GM21390 (cell line): ENCODE results near the gene LYRM9.
A peak's percentile ranks its signal among the peaks of the same experiment; 100 is the strongest.
"Not testable (repeated sequence)": the region's sequence is repeated elsewhere in the genome, so short reads cannot be mapped to it uniquely, and the experiment has no call there.

Experiments
- ATAC-seq: cut with Tn5 transposase; IDR thresholded peaks from one replicate; pipeline ENCODE4 v1.9.1; 2021; ENCODE audit not compliant: unreplicated experiment

LYRM9 gene

DNA sequence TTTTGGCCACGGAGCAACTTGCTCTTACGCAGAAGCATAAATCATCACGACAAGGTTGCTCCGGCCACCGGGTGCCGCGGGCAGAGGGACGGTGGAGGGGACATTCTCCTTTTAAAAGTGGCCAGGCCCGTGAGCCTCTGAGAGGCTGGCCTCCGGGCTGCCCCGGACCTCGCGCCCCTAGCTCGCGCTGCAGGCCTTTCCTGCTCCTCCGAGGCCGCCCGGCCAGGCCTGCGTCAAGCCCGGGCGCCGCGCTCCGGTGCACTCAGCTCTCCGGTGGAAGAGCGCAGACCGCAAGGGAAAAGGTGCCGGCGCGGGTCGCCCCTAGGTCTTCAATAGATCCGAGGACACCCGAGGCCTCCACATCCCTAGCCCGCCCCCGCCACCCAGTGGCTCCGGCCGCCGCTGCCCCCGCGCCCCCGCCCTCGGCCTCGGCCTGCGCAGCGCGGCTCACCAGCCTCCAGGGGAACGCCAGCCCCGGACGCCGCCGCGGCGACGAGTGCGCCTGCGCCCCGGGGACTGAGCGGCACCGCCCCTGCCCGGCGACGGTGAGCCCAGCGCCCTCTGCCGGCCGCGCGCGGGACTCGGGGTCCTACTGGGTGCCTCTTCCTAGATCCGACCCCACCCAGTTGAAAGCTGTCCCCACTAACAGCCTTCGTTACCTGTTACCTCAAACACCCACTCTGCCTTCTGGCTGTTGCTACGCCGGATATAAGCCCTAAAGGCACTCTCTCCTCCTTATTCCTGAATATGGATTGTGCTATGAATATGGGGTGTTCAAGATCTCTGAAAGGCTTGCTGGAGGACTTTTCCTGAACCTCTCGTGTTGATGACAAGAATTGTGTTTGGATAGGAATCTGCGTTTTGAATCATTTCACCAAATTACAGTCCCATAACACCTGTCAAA is at the start of gene LYRM9:
TSS of gene LYRM9 (minus strand) at position 500 of the 904 bp plus-strand sequence. CDS start 10,671 bp downstream, outside the sequence.
- peak; percentile 79 for ATAC-seq

DNA sequence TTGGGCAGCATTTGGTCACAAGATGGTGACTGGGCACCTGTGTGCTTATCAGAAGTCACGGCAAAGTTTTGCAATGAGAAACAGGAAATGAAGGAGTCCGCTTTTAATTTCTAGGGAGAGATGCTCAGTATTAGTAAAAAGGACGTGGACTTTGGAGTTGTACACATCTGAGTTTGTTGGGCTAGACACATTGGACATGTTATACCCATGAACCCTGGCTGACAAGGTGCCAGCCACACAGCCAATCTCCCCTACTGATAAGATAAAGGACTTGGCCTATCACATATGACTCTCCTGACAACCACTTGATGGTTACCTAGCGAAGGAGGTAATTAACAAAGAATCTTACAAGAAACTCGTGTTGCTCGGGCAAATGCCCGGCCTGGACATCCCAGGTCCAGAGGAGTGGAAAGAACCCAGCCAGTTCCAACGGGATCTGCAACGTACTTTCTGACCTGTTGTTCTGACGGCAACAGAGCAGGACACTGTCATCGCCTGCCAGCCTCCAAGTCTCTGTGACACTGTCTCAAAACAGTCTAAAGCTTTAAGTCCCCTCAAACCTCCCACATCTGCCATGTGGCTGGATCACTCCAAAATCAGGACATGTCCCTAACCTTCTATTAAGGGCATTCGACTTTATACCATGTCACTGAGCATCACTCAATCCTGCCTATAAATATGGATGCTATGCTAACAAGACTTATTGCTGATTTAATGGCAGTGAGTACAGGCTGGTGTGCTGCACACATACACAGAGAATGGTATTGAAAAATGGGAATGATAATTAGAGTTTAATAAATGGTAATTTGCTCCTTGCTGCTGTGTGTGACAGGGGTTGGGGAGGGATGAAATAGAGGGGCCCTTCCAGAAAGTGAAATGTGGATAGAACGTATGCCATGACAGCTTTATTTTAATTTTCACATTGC is 47.6 kb upstream of the LYRM9 start:
- ATAC-seq = no peak

DNA sequence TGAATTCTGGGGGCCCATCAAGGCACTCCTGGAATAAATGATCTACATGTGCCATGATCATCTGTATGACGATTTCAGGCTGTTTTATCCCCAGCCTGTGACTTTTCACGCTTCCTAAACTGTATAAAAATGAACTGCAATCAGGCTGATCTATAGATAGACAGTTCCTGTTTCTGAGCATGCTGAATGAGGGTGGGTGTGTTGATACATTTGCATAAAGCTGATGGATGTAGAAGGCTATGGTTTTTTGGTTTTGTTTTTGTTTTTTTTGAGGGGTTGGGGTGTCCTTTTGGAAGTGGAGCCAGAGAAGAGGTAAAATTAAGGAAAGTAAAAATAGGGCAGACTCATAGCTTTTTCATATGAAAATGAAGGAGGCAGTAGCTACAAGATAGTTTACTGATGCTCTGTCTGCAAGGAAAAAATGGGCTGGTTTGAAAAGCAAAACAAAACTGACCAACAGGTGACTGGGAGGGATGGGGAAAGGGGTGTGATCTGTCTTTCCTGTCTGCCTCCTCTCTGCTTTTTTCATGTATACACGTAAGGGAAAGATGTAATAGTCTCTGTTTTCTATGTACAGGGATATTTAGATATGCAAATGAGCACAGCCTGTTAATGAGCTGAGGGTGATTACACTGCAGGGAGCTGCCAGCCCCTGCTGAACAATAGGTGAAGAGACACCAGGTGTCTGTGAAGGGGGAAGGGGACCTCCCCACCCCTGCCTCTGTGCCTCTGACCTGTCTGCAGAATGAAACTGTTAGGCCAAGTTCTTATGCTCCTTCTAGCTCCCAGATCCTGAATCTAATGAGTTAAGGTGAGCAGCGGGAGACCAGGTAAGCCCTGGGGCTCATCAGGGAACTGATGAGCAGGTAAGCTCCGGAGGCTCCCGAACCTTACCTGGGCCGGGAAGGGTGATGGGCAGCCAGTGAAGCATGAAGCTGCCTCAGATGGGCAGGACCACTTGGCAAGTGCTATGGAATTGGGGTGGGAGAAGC is 46.6 kb upstream of the LYRM9 start:
- ATAC-seq = peak; percentile 71

DNA sequence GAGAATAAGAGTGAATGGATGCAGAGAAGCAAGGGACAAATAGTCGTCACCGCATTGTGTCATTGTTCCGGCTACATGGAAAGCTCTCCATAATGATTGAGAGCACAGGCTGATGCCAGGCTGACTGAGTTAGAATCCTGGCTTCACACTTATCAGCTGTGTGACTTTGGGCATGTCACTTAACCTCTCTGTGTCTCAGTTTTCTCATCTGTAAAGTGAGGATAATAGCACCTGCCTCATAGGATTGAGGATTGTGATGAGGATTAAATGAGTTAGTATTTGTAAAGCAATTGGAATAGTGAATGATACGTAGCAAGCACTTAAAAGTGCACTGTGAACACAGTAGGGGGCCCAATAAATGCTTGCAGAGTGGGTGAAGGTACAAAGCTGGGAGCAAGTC is 45.7 kb upstream of the LYRM9 start:
- ATAC-seq = no peak

DNA sequence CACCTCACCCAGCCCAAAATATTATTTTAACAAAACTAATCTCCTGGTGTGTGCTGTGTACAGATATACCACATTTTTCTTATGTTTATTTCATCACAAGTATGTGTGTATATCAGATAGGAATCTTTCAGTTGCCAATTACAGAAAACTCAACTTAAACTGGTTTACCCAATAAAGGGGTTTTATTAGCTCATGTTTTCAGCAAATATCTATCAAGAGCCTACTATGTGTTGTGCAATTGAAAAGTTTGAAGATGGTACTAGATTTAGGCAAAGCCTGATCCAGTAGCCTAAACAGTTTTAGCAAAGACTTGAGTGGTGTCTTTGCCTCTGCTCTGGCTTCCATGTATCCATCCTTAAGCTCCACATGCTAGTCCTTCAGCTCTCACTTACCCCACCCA is 45.1 kb upstream of the LYRM9 start:
- ATAC-seq = no peak

DNA sequence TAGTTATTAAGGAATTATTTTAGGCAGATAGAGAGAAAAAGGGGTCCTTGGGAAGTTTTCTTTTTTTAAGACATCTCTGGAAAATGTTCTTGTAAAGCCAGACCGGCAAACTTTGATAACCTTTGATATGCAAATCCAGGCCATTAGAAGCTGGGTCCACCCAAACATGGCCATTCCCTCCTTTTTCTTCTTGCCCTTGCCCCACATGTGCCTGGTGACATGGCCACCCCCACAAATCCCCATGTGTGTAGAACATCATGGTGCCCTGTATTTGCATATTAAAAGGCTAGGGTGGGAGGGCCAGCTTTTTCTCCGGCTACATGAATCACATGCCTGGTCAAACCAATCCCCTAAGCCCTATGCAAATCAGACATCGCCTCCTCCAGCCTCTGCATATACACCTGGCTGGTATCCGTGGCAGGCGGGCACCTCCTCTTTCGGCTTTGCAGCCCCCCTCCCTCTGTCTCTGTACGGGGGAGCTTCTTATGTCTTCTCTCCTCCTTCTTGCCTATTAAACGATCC is 43.9 kb upstream of the LYRM9 start:
- no peak for ATAC-seq

DNA sequence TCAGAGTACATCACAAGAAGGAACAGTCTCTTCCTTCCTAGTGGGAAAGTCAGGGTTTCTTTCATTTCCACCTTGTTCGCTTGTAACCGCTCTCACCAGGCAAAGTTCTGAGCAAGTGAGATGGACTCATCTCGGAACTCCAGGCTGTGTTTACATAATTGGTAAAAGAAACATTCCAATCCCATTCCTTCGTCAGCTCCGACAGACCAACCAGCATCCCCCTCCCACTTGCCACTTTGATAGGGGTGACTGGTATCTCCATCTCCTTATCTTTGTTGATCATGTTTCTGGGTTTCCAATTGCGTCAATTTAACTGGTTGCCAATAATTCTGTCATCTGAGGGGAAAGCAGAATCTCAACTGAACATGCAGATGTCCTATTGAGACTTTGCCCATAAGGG is 36.8 kb upstream of the LYRM9 start:
- no peak for ATAC-seq

DNA sequence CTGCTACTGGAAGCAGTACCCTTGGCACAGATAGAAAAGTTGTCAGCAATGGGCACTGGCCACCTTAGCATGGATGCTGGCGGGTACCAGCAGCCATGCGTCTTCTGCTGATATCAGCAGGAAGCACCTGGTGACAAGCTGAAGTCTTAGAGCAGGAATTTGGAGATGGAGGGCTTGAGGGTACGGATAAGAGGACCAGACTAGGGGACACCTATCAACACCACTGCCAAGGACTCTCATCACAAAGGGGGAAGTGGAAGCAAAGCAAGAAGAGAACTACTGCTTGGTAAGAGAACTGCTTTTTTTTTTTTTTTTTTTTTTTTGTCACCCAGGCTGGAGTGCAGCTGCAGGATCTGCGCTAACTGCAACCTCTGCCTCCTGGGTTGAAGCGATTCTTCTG is 35.4 kb upstream of the LYRM9 start:
- no peak for ATAC-seq

DNA sequence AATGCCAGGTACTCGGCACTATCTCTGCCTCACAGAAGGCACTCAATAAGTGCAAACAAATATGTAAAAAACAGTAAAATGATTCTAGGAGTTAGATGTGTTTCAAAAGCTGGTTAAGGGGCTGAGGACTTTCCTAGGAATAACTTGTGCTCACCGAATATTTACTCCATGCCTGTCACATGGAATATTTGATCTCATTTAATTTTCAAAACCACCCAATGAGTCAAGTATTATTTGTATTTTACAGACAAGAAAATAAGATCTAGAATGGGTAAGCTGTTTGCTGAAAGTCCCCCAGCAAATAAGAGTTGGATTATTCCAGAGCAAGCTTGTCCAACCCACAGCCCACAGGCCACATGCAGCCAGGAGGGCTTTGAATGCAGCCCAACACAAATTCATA is 34.6 kb upstream of the LYRM9 start:
- ATAC-seq = no peak

DNA sequence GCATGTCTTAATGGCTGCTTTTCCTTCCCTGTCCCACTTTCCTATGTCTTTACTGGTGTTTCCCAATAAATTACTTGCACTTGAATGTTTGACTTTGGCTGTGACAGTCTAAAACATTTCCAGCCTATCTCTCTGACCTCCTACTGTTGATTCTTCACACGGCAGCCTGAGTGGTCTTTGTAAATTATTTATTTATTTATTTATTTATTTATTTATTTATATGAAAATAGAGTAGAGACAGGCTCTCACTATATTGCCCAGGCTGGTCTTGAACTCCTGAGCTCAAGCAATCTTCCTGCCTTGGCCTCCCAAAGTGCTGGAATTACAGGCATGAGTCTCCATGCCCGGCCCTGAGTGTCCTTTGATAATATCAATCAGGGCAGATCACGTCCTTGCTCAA is 28.4 kb upstream of the LYRM9 start:
- no peak for ATAC-seq

DNA sequence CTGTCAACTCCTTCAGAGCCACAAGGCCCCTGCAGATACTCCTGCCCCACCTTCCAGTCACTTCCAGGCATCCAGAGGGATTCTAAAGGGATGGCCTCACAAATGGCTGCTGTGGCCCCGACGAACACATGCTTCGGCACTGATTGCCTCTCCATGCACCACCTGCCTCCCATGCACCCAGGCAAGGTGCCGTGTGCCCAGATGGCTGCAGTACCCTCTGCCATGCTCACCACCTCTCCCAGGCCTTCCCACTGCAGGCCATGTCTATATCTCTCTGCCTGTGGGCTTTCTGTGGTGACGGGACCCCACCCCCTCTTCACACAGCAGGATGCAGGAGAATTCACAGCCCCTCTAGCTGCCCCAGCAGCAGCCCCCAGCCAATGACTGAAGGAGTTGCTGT is 27.9 kb upstream of the LYRM9 start:
- ATAC-seq = no peak

DNA sequence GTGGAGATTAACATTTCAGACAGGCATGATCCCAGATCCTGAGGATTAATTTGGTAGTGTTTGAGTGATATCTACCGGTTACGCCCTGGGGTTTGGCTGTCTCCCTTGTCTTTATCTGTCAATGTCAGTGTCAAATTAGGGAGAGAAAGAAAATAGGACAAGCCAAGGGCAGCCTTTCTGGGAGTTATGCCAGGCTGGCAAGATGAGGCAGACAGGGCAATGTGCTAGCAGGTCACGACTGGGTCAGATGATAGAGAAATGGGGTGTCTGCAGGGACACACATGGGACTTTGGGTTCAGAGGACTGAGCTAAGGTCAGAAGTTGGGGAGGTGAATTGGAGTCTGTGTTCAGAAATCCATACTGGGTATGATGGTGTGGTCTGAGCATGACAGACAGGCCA is 27.4 kb upstream of the LYRM9 start:
- no peak for ATAC-seq

DNA sequence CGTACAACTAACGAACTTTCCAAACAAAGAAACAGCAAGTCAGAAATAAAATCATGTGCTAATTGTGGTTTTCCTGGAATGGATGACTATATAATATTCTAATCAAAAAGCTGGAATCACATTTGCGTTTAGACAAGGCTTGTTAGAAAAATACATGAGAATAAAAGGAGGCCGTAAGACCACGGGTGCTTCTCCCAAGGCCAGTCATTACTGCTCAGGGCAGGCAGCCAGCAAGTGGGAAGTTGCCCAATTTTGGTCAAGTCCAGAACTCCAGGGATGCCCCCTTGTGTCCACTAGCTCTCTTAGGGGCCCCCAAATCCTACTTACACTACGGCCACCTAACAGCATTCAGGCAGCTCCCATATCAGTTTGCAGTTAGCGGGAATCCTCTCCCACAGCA is 25.9 kb upstream of the LYRM9 start:
- ATAC-seq = no peak

DNA sequence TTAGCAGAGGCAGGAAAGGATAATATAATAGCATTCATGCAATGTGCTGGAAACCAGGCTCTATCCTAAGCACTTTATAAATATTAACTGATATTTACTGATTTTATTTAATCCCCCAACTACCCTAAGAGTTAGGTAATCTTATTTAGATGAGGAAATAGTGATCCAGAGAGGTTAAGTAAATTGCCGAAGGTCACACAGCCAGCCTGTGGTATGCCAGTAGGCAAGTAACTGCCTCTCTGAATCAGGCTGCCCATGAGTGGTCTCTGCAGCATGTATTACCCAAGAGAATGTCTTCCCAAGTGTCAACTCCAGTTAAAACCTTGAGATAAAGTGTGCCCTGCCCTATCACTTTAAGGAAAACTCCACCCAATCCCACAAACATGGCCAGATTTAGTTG is 25.3 kb upstream of the LYRM9 start:
- no peak for ATAC-seq

DNA sequence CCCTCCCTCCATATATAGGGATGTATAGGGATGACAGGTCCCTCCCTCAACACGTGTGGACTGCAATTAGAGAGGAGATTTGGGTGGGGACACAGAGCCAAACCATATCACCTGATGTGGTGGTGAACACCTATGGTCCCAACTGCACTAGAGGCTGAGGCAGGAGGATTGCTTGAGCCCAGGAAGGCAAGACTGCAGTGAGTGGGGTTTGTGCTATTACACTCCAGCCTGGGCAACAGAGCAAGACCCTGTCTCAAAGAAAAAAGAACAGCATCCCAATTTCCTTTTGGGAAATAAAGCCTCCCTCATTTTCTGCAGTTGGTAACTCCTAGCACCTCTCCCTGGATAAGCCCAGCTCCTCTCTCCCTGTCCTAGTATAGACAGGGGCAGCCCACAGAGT is 23.8 kb upstream of the LYRM9 start:
- ATAC-seq = no peak

DNA sequence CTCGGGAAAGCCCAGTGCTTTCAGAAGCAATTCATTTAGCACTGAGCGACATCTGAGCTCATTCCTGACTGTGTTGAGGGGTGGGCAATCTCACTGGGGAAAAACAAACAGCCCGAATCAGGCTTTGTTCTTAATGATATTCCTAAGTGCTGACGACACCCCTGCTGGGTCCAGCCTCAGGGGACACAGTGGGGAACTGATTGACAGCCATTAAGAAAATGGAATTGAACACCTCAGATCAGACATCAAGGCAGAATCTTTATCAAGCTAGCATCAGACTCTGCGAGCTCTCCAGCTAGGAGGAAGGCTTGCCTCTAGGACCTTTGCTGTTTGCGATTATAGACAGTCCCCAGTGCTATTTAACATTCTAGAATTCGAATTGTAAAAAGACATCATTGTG is 22.5 kb upstream of the LYRM9 start:
- no peak for ATAC-seq

DNA sequence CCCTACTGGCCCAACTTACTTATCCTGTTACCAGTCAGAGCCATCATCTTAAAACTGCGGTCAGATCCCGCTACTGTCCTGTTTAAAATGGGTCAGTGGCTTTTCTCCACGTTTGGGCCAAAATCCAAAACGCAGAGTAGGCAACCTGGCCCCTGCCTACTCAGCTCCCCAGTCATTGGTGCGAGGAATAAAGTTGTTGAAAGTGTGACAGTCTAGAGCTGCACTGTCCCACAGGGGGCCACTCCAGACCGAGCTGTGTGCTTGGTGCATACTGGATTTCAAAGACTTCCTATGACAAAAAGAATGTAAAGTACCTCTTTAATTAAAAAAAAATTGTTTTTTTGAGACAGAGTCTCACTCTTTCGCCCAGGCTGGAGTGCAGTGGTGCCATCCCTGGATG is 21.2 kb upstream of the LYRM9 start:
- ATAC-seq = no peak

DNA sequence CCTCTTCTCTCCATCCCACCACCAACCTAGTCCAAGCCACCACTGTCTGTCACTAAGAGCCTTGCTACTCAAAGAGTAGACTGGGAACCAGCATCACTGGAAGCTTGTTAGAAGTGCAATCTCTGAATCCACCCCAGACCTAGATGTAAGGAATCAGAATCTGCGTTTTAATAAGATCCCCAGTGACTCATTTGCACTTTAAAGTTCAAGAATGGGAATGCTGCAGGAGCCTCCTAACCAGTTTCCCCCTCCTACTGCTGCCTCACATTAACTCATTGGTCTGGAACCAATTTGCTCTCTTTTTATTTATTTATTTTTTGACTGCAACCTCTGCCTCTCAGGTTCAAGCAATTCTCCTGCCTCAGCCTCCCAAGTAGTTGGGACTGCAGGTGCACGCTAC is 19.8 kb upstream of the LYRM9 start:
- ATAC-seq = no peak

DNA sequence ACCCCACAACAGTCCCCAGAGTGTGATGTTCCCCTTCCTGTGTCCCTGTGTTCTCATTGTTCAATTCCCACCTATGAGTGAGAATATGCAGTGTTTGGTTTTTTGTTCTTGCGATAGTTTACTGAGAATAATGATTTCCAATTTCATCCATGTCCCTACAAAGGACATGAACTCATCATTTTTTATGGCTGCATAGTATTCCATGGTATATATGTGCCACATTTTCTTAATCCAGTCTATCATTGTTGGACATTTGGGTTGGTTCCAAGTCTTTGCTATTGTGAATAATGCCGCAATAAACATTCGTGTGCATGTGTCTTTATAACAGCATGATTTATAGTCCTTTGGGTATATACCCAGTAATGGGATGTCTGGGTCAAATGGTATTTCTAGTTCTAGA is 19.1 kb upstream of the LYRM9 start:
- not testable (repeated sequence) for ATAC-seq

DNA sequence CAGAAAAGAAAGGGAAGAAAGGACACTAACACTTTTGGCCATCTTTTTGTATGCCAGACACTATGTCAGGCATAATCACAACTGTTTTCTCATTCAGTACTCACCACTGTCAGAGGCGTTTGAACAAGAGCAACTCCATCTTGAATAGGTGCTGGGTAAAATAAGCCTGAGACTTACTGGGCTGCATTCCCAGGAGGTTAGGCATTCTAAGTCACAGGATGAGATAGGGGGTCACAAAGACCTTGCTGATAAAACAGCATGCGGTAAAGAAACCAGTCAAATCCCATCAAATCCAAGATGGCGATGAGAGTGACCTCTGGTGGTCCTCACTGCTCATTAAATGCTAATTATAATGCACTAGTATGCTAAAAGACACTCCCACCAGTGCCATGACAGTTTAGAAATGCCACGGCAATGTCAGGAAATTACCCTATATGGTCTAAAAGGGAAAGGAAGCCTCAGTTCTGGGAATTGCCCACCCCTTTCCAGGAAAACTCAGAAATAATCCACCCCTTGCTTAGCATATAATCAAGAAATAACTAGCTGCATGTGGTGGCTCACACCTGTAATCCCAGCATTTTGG is 14.9 kb upstream of the LYRM9 start:
- ATAC-seq = no peak
